Astrocyte (in vitro differentiated cells and primary cell): ENCODE data around the gene LGMN.

Experiments used
- EZH2 ChIP-seq: IDR thresholded peaks from 2 replicates; pipeline ENCODE4 v1.6.1; 2012; ENCODE audit warnings: mild to moderate bottlenecking, low read length, inconsistent platforms; ENCODE audit not compliant: insufficient read depth
- TF ChIP-seq, protein P1 (sequence below): IDR thresholded peaks from 2 replicates; pipeline ENCODE4 v1.5.1; 2011; ENCODE audit warnings: low read depth, mild to moderate bottlenecking, inconsistent platforms, low read length, moderate library complexity; ENCODE audit not compliant: insufficient read depth

DNA sequence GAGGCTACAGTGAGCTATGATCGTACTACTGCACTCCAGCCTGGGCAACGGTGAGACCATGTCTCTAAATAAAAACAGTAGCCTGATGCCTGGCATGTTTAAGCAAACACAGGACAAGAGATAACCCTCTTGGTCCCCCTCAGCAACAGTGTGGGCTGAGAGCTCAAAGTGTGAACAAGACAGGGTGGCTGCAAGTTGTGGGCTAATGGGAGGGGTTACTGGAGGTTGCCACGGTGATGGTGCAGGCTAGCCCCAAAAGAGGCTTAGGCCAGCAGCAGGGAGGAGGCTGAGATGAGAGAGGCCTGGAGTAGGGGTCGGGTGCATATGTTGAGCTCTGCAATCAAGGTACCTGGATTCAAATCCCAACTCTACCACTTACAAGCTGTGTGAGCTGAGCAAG, 3.4 kb upstream of the LGMN start:
- TF ChIP-seq, protein P1, sequence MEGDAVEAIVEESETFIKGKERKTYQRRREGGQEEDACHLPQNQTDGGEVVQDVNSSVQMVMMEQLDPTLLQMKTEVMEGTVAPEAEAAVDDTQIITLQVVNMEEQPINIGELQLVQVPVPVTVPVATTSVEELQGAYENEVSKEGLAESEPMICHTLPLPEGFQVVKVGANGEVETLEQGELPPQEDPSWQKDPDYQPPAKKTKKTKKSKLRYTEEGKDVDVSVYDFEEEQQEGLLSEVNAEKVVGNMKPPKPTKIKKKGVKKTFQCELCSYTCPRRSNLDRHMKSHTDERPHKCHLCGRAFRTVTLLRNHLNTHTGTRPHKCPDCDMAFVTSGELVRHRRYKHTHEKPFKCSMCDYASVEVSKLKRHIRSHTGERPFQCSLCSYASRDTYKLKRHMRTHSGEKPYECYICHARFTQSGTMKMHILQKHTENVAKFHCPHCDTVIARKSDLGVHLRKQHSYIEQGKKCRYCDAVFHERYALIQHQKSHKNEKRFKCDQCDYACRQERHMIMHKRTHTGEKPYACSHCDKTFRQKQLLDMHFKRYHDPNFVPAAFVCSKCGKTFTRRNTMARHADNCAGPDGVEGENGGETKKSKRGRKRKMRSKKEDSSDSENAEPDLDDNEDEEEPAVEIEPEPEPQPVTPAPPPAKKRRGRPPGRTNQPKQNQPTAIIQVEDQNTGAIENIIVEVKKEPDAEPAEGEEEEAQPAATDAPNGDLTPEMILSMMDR: no peak
- TF ChIP-seq EZH2: no peak
